NOMO-1 treated with DMSO at 0.1 percent for 48 hours (cell line): Measurements from ENCODE around the gene FSTL5.

Source experiments
- DNase-seq: peaks from one replicate; lab custom pipeline; 2025; ENCODE audit not compliant: unreplicated experiment; lab: John Stamatoyannopoulos, UW

FSTL5 gene

GRCh38 chr4:161717084-161717483, 446.7 kb downstream of the FSTL5 start:
- no peak for DNase-seq

DNA sequence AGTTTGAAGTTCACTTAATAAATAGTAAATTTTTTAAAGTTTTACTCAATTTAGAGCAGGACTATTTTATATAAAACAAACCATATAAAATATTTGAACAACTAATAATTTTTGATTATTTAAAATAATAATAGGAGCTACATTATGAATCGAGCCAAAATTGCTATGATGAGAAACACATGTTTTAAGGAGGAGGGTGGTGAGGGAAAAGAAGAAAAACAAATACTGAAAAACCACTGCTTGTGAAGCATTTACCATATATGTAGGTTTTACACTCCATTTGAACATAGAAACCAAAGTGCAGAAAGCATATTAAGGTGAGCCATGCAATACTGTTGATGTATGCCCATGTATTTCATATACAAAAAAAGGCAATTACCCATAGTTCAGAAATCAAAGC, 448.9 kb downstream of the FSTL5 start:
- no peak for DNase-seq

DNA sequence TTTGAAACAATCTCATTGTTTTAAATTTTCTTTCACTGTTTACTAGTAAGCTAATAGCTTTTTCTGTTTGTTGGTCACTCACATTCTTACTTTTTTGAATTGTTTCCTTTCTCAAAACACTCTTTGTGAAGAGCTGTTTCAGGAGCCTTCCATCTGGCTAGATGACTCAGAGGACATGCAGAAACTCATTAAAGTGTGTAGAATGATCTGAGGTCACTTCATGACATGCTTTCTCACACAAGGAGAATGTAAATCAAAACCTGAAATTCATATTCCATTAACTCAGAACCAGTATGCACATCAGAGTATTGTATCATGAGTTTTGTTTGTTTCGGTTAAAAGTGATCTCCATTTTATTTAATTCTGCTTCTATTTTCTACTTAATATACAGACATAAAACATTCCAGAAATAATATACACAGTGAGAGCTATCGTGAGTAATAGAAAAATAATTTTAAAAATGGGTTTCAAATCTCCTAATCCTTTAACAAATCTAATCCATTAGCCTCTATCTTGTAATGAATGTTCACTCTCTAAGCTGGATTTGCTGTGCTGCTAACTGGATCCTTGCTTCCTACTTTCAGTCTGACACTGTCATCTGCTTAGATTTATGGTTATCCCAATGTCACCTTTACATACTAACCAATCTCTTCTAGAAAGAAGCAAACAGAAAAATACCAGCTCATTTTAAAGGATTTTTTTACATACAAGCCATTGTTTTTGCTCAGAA, 449.6 kb downstream of the FSTL5 start:
- no peak for DNase-seq

DNA sequence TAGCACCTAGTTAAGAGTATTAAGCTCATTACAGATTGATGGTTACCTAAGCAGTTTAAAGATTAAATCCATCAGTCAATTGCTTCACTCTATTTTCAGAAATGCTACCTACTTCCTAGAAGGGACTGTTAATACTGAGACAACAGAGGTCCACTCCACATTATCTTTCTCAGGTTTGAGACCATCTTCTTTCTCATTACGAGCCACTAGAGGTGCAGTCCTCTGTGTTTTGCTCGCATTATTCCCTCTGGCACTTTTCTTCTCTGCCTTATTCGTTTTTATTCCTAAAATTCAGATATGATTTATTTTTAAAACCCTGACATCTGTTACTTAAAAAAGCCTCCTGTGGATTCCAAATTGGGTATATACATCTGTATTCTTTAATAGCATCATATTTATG, 459.1 kb downstream of the FSTL5 start:
- DNase-seq = no peak

DNA sequence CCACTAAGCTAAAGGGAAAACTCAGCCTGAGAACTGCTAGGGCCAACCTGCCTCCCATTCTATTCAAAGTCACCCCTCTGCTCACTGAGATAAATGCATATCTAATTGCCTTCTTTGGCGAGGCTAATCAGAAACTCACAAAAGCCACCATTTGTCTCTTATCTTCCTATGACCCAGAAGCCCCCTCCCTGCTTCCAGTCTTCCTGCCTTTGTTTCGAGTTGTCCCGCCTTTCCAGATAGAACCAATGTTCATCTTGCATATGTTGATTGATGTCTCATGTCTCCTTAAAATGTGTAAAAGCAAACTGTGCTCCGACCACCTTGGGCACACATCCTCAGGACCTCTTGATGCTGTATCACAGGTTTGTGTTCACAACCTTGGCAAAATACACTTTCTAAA, 459.8 kb downstream of the FSTL5 start:
- no peak for DNase-seq

GRCh38 chr4:161702287-161702686, 461.5 kb downstream of the FSTL5 start:
- no peak for DNase-seq

- no peak for DNase-seq
These were observed 466.9 kb downstream of the FSTL5 start for GRCh38 chr4:161696944-161697343.

DNA sequence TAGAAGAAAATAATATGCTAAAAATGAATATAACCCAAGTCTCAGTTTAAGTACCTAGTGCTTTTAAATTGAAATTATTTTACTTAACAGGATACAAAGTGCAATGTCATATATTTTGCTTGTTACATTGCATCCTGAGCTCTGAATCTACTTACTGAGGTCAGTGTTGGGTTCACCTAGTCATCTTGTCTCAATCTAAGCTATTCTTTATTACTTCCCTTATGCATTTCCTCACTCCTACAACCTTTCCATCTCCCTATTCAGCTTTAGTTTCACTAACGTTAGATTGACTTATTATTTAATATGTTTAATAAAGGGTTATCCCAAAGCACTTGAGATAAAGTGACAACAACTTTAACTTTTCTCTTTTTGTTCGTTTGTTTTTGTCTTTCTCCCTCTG, 483.7 kb downstream of the FSTL5 start:
- DNase-seq = no peak

DNA sequence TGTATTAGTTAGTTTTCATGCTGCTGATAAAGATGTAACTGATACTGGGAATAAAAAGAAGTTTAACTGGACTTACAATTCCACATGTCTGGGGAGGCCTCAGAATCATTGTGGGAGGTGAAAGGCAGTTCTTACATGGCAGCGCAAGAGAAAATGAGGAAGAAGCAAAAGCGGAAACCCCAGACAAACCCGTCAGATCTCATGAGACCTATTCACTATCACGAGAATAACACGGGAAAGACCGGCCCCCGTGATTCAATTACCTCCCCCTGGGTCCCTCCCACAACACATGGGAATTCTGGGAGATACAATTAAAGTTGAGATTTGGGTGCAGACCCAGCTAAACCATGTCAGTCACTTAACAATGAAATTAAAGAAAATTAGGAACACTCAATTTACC, 499.1 kb downstream of the FSTL5 start:
- no peak for DNase-seq

DNA sequence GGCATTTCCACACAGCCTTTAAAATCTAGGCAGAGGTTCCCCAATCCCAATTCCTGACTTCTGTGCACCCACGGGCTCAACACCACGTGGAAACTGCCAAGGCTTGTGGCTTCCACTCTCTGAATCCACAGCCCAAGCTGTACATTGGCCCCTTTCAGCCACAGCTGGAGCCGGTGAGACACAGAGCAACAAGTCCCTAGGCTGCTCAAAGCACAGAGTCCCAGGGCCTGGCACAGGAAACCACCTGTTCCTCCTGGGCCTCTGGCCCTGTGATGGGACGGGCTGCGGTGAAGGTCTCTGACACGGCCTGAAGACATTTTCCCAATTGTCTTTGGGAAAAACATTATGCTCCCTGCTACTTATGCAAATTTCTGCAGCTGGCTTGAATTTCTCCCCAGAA, 500.0 kb downstream of the FSTL5 start:
- DNase-seq = no peak

GRCh38 chr4:161658676-161659075, 505.1 kb downstream of the FSTL5 start:
- DNase-seq = no peak

DNA sequence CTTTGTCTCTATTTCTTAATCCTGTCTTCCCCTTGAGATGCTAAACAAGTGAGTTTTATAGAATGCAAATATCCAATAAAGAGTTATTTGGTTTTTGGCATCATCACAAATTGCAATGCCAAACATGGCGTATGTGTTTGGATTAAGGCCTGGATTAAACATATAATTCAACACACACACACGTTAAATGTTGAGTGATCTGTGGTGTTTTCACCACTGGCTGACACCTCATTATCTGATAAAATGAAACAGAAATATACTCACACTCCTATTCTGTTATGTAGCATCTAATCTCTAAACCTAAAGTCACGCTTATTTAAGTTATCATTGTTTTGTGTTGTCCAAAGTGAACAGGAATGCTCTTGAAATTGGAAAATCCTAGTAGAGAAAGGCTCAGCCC, 506.2 kb downstream of the FSTL5 start:
- DNase-seq = no peak

DNA sequence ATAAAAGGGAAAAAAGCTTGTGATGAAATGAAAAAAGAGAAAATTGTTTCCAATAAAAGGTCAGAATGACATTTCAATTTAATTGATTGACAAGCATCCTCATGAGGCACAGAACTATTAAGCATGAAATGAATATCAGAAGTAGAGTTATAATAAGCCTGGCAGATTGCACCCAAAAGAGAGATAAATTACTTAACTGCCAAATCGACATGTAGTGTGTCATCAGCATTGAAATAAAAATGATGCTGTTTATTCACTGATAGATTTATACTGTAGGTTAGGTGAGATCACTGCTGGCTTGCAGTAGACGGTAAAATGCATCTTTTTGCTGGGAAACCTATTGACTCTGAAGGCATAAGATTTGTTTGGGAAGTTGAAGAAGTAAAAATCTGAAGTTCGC, 507.2 kb downstream of the FSTL5 start:
- no peak for DNase-seq

DNA sequence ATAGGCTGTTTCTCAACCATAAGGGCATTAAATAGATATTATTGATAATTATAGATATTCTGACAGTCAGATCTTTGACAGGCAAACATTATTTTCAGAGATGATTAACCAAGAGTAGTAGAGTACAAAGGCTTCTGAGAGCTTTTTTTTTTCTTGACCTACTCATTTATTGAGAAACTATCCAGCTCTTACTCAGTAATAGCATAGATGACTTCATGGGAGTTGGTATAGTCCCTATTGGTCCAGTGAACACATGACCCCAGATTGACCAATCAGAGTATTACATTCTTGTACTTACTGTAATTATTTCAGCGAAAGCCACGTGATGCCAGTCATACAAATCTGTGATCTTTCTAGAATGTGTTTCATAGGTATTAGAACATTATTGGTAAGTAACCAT, 508.7 kb downstream of the FSTL5 start:
- DNase-seq = no peak

GRCh38 chr4:161653697-161654096, 510.1 kb downstream of the FSTL5 start:
- DNase-seq = no peak

- DNase-seq = no peak
These were observed 512.2 kb downstream of the FSTL5 start for GRCh38 chr4:161651586-161651985.

DNA sequence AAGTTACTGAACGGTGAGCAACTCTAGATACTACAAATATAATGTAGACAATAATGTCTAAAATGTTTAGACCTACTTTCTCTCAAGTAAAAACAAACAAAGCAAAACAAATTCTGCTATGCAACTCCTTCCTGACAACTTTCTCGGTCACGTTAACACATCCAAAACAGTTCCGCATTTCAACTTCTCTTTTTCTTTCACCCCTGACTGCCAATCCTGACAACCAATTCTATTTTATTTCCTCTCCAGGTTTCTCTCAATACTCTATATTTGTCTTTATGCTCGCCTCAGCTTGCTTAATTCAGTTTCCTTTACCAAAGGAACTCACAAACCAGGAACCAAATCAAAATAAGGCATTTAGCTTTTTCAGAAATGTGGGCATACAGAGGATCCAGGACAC, 513.0 kb downstream of the FSTL5 start:
- DNase-seq = peak; percentile 97

DNA sequence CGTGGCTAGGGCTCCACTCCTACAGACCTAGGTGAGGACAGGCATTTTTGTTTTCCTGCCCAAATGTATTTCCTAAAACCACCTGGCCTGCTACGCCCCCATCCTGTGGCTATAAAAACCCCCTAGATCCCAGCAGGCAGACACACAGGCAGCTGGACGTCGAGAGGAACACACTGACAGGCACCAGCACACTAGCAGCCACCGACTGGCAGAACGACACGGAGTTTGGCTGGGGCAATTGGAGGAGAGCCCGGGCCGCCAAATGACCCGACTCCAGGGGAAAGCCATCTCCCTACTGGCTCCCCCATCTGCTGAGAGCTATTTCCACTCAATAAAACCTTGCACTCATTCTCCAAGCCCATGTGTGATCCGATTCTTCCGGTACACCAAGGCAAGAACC, 516.0 kb downstream of the FSTL5 start:
- DNase-seq = no peak

DNA sequence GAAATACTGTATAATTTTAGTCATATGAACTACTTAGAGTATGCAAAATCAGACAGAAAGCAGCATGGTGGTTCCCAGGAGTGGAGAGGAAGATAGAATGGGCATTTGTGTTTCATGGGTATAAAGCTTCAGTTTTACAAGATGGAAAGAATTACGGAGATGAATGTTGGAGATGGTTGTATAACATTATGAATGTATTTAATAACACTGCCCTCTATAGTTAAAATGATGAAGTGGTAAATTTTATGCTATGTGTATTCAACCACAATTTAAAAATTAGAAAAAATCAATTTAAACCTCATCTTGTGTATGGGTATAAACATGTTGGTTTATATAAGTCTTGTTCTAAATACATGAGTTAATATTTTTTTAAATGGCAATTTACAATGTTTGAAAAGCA, 521.1 kb downstream of the FSTL5 start:
- DNase-seq = peak; percentile 9

DNA sequence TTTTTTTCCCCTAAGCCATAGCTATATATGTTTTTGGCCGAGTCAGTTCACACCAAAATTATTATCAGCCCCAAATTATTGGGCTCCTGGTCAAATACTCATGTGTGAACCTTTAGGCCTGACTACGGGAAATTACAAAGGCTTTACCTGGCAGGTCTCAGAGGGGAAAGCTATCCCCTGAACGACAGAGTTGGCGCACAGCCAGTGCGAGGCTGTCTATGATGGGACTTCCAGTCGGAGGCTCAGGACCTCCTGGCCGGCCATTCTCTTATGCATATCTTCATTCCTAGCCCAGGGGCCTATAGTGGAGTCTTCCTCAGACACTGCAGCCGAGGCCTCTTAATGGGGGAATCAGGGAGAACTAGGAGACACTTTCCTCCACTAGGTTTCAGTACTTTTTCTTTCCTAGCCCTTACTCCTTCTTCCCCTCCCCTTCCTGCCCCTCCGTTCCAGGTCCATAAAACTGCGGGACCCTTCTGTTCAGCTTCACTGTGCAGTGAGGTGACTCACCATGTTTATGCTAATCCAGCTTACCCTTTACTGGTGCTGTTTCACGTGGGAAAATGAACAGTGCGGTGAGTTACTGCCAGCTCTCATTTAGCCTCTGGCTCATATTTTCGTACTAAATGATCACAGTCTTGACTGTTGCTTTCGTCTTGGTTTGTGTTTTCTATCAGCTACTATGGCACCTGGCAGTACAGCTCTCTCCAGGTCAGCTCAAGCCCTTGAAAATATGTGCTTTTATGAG, 533.9 kb downstream of the FSTL5 start:
- no peak for DNase-seq

GRCh38 chr4:161604516-161605300, 559.1 kb downstream of the FSTL5 start:
- peak; percentile 55 for DNase-seq

- DNase-seq = no peak
These were observed 562.8 kb downstream of the FSTL5 start for GRCh38 chr4:161601011-161601410.
